GM18498 (cell line): ENCODE measurements around the gene SMIM43.
"Not testable (repeated sequence)": the region's sequence is repeated elsewhere in the genome, so short reads cannot be mapped to it uniquely, and the experiment has no call there.

Source experiments
- ATAC-seq: cut with Tn5 transposase; IDR thresholded peaks from one replicate; pipeline ENCODE4 v1.9.1; 2021; ENCODE audit warnings: mild to moderate bottlenecking, moderate library complexity; ENCODE audit not compliant: unreplicated experiment

SMIM43 gene

DNA sequence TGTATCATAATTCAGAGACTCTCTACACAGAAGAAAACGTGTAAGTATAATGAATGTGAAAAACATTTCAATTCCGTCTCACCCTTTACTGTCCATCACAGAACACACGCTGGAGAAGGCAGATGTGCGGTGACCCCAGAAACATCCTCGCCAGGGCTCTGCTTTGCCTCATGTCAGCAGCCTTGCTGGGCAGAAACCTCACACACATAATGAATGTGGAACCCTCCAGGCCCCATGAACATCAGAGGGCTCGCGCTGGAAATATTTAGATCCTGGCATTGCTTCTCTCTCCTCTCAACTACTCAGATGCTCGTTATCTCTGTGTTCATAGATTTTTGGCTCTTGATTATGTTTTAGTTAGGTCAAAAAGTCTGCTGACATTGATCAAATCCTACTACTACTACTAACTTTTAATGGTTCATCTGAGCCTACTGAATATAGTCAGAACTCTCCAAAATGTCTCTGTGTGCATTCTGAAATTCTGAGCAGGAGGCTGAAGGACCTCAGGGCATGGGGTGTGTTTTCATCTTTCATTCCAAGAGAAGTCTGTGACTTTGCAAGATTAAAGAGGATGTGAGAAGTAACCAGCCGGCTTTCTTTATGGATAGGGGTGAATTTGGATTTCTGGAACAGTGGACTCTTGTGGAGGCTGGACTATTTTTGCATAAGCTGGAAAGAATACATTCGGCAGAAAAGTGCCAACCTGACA lies 27.0 kb downstream of the SMIM43 start:
- ATAC-seq = no peak

DNA sequence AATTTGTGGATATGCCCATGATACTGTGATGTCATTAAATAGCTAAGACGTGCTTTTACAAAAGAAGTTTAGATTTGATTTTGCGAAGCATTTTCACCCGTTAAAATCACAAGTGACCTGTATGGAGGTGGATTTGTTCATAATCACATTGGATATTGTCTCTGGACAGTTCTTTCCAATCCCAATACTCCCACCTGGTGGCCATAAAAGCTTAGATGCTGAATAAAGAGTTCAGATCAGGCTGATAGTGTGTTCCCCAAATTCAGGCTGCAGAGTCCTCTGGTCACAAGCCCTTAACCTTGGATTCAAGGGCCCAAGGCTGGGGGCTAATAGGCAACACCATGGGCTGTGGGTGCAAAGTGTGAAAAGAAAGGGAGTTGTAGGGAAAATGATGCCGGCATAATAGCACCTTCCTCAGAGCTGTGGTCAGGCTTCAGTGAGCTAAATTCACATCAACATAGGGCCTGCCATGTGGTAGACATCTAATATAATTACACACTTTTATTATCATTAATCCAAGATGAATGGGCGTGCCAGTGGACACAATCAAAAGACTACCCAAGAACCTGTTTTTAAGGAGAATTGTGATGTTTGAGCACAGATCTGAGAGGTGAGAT lies 28.1 kb downstream of the SMIM43 start:
- peak; percentile 63 for ATAC-seq

DNA sequence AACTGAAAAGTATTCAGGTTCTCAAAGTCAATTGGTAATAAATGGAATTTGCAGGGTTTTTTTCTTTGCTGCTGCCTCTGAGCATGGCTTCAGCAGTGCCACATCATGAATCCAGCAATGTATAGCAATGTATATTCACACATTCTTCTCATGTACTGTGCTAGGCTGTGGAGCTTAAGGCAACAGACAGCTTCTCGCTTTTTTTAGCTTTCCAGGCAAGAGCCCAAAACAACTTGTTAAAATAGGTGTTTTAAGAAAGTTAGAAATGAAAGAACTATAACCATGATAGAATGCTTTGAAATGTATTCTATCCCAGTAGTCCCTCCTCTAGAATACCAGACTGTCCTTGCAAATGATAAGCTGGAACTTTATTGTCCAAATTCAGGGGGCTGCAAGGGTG lies 30.4 kb downstream of the SMIM43 start:
- no peak for ATAC-seq

DNA sequence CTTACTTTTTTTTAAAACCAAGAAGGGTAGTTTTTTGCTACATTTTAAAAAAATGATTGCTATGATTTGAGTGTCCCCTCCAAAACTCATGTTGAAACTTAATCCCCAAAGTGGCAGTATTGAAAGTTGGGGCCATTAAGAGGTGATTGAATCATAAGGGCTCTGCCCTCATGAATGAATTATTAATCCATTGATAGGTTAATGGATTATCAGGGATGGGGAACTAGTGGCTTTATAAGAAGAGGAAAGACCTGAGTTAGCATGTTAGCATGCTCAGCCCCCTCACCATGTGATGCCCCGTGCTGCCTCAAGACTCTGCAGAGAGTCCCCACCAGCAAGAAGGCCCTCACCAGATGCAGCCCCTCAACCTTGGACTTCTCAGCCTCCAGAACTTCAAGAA lies 31.0 kb downstream of the SMIM43 start:
- no peak for ATAC-seq

DNA sequence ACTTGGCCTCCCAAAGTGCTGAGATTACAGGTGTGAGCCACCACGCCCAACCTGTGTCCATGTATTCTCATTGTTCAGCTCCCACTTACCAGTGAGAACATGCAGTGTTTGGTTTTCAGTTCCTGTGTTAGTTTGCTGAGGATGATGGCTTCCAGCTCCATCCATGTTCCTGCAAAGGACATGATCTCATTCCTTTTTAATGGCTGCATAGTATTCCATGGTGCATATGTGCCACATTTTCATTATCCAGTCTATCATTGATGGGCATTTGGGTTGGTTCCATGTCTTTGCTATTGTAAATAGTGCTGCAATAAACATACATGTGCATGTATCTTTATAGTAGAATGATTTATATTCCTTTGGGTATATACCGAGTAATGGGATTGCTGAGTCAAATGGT lies 35.2 kb downstream of the SMIM43 start:
- ATAC-seq = not testable (repeated sequence)

DNA sequence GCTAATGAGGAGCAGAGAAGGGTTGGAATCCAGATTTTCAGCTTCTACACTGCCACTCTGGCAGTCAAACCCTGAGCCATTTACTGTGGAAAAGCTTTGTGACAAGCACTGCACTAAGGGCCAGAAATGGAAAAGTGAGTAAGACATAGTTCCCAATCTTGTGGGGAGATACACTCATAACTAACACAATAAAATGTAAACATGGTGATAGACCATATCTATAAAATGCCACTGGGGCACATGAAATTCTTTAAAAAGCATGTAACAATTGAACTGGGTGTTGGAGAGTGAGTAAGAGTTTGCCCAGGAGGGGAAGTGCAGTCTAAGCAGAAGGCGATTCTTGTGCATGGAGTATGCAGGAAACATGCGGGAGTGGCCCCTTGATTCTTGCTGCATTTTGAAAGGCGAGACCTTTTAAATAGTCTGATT lies 36.2 kb downstream of the SMIM43 start:
- no peak for ATAC-seq

DNA sequence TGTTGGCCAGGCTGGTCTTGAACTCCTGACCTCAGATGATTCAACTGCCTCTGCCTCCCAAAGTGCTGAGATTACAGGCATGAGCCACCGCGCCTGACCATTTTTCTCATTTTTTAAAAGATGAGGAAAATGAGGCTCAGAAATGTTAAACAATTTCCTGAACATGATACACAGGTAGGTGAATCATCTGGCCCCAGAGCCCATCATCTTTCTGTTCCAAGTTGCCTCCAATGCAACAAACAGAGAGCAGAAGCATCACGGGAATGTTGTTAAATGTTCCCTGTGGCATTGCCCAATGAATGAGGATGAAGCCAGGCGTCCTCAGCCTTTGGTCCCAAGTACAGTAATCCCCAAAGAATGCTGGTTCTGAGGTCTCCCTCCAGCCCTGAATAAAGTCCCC lies 36.9 kb downstream of the SMIM43 start:
- ATAC-seq = no peak

DNA sequence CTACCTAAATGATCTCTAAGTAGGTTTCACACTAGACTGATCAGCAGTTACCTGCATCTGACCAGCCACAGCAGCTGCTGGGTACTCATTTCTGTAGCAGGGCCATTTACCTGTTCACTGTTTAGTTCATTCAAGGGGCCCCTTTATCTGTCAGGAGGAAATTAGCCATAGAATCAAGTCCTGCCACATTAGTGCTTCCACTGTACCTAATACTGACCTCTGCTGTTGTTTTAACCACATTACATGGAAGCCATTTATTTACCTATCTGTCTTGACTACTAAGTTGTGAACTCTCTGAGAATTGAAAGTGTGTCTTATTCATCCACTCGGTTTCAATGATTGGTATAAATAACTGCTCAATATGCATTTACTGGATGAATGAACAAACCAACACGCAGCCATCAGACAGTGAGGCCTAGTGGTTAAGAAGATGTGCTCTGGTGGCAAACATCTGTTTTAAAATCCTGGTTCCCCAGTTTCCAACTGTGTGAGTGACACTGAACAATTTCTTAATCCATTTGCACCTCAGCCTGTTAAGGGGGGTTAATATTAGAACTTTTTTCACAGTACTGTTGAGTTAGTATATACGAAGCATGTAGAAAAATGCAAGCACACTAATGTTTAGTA lies 38.2 kb downstream of the SMIM43 start:
- peak; percentile 97 for ATAC-seq

DNA sequence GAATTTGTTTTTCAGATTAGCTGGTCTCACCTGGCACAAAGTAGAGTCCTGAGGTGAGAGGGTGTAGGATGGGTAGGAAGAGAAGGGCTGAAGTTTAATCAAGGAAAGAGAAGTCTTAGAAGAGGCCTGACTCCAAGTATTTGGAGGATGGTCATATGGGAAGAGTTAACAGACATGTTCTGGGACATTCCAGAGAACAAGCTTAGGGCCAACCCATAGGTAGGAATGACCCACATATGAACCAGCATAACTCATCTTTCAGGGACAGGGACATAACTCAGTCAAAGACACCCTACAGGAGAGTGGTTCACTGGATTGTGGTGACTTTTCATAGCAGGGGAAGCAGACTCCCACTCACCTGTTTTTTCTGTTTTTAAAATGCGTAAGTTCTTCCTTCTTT lies 40.3 kb downstream of the SMIM43 start:
- ATAC-seq = no peak

DNA sequence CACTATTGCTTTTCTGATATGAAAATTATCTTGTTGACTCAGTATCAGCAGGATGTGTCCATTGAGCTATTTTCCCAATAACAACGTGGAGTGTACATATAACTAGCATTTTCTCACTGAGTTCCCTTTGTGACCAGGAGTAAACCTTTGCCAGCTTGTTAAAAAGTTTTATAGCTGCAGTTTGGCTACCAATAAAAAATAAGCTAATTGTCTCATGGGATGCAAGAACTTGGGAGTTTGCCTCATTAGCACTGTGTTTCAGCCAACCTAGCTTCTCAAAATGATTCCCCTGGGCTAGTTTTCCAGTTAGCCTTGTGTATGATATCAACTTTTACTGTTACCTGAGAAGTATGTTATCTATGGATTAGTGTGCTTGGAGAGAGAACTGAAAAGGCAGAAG lies 43.3 kb downstream of the SMIM43 start:
- ATAC-seq = no peak

DNA sequence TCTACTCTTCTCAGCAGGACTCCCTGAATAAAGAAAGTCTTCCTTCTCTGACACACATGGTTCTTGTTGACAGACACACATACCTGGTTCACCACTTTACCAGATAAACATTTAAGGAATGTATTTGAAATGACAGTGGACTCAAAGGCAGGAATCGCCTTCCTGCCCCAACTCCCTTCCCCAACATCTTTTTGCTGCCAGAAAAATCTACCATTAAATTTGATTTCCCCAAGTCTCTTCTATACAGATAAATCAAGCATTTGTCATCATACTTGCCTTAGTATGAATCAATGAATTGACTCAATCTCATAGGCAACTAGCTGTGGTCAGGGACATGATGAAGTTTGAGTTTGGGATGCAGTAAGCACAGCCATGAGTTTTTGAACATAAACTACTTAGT lies 44.9 kb downstream of the SMIM43 start:
- no peak for ATAC-seq

DNA sequence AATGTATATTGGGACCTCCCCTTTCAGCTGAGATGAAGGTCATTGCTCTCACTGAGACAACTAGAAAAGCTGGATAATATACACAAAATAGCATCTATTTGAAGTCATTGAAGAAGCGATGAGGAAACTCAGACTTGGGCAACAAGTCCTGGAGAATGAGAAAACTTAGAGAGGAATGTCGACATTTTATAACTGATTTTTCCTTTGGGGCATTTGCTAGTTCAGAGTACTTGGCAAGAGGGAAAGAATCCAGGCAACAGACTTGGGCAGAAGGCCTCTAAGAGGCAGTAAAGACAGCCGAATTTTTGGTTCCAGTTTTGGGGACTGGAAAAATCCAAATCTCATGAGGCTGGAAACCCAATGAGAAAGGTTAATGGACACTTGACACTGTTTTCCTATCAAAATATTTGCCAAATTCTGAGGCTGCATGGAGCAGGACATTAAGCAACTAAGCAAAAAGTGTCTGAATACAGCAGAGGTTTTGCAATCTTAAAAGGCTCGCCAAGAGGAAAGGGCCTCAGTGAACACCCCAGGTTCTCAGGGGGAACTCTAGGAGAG lies 47.2 kb downstream of the SMIM43 start:
- ATAC-seq = no peak

DNA sequence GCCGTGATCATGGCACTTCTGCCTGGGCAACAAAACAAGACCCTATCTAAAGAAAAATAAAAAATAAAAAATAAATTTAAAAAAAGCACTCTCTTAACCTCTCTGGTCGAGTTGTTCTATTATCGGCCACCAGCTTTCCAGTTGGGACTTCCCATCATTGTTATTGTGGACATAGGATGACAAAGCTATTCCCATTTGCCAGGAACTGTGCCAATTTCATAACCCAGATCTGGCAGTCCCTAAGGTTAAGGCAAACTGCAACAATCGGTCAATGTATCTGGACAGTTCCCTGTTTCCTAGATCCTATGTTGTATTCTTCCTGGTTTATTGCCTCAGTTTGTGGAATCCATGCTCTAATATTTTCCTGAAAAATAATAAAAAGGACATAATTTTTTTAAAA lies 50.4 kb downstream of the SMIM43 start:
- ATAC-seq = no peak

DNA sequence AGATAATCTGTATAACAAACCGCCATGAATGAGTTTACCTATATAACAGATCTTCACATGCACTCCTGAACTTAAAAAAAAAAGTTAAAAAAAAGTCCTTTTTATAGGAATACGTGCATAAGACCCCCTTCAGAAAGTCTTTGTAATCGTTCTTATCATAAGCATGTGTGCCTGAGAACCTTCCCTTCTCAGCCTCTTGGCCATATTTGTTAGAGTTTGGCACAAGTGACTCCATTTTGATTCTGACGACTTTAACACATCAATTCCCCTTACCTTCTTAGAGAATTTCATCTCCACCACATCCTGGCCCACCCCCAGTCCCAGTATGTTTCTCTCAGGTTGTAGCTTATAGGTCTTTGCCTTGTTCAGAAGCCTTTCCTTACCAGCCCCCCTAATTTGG lies 52.2 kb downstream of the SMIM43 start:
- ATAC-seq = no peak

DNA sequence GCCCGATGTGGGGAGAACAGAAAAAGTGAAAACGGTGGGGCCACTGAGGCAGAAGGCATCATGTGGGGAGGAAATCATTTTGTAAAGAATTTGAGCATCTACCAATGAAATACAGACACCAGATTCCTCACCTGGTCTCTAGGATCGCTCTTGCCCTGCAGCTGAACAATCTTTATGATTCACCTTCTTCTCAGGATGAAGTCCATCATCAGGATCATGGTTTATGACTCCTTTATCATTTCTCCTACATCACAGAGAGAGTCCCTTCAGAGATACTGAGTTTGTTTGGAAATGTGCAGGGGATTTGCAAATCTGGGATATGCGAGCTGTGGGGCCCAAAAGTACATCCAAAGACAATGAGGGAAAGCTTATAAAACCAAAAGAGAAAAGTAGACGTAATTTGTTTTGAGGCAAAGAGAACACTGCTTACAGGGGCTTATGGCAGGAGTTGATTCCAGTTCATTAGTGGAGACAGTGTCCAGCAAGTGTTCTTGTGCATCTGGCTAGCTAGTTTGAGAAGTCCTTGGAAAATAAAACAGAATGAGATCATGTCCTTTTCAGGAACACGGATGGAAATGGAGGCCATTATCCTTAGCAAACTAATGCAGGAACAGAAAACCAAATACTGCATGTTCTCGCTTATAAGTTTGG lies 52.8 kb downstream of the SMIM43 start:
- ATAC-seq = peak; percentile 8

DNA sequence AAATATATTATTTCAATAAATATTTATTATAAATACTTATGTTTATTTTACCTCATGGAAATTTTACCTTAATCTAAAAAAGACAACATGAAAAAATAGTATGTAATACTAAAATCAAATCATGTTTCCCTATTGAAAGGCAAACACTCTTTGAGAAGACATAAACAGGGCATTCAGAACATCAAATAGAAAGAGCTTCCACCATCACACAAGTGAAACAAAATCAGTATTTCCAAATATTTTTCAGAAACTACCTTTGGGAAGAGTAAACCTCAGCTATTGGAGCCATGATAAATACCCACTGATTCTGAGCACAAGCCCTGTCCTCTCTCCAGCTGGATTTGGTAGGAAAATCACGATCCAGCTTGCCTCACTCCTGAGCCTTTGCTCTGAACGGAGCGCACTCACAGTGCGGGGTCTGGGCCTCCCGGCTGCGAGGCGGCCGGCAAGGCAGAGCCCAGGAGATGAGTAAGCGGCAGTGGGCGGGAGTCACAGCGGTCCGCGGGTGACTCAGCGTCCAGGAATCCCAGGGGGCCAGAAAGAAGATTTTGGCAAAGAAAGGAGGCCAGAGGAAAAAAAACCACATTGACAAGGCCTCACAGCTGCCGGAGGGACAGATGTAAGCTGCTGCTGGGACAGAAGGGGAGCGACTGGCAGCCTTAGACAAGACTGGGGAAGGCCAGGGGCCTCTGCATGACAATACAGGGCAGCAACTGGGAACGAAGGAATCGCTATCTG lies 53.5 kb downstream of the SMIM43 start:
- peak; percentile 91 for ATAC-seq

DNA sequence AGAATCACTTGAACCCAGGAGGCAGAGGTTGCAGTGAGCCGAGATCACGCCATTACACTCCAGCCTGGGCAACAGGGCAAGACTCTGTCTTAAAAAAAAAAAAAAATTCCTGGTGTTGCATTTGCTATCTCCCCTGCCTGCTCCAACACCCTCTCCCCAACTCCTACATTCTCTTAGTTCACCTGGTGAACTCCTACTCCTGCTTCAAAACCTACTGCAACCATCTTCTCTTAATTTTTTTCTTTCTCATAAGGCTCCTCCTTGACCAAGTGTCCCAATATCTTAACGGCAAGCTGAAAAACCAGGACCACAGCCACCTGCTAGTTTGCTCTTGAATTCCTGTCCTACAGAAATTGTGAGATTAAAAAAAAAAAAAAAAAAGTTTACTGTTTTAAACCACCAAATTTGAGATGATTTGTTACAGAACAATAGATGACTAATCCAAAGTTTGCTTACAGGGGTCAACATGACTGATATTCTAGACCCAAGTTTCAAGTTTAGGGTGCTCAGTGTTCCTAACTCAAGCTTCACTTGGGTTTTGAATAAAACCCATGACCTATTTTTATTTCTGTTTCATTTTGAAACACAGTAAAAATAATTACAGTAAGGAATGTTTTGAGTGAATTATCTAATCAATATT lies 55.1 kb downstream of the SMIM43 start:
- no peak for ATAC-seq
